SKM-1 (cell line): ENCODE results near the gene RAB29.

Source experiments
- DNase-seq: peaks from one replicate; lab custom pipeline; 2025; ENCODE audit not compliant: unreplicated experiment; lab: John Stamatoyannopoulos, UW

RAB29 gene

DNA sequence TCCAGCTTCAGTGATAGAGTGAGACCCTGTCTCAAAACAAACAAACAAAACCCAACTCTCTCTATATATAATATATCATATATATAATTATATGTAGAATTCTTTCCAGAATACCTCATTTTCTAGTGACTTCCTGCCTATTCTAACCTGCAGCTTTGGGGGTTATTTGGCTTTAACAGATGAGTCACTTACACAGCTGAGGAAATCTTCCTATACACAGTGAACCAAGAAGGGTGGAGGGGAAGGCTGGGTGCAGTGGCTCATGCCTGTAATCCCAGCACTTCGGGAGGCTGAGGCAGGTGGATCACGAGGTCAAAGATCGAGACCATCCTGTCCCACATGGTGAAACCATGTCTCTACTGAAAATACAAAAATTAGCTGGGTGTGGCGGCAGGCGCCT lies 9.2 kb downstream of the RAB29 start:
- DNase-seq: no peak

DNA sequence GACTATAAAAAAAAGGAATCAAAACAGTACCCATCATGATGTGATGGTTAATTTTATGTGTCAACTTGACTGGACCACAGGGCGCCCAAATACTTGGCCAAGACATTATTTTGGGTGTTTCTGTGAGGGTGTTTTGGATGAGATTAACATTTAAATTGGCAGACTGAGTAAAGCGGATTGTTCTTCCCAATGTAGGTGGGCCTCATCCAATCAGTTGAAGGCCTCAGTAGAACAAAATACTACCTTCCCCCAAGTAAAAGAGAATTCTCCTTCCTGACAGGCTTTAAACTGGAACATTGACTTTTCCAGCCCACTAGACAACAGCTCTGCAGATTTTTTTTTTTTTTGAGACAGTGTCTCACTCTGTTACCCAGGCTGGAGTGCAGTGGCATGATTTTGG lies 10.7 kb downstream of the RAB29 start:
- no peak for DNase-seq

DNA sequence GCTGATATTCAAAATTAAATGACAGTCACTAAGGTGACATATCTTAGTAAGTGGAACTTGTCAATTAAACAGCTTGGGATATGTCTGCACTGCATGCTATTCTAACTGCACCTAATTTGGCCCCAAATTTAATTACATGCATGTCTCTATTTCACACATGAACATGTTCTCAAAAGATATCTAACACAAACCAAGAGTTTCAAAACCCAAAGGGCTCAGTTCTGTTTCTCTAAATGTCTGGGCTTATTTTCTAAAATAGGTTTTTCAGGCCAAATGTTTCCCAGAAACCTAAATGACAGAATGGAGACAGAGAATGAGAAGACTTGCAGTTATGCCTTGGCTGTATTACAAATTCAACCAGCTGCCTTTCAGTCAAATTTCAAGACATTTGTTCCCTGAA lies 11.3 kb downstream of the RAB29 start:
- no peak for DNase-seq

DNA sequence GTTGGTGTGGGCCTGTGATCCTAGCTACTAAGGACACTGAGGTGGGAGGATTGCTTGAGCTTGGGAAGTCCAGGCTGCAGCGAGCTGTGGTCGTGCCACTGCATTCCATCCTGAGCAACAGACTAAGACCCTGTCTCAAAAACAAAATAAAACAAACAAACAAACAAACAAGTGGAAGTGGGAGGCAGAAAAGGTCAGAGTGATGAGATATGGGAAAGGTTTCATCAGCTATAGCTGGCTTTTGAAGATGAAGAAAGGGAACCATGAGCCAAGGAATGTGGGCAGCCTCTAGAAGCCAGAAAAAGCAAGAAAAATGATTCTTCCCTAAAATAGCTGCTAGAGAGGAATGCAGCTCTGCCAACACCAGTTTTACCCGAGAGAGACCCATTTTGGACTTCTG lies 14.7 kb downstream of the RAB29 start:
- no peak for DNase-seq

DNA sequence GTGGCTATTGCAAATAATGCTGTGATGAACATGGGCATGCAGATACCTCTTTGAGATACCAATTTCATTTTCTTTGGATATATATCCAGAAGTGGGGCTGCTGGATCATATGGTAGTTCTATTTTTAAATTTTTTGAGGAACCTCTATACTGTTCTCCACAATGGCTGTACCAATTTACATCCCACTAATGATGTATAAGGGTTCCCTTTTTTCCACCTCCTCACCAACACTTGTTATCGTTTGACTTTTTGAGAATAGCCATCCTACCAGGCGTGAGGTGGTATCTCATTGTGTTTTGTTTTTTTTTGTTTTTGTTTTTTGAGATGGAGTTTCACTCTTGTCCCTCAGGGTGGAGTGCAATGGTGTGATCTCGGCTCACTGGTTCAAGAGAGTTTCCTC lies 18.7 kb downstream of the RAB29 start:
- DNase-seq: no peak

DNA sequence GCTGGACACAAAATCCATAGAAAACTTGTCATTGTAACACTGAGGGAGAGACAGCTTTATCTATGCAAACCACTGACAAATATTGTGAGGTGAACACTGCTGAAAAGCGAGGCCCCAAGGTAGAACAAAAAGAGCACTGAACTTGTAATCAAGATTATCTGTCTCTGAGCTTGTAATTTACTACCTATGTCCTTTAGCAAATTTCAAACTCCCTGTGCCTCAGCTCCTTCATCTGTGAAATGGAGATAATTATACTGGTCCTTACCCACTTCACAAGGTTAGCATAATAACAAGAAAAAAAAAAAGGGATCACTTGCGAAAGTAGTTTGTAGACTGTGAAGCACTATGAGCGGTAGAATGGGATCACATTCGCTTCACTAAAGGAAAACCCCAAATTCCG lies 20.4 kb downstream of the RAB29 start:
- no peak for DNase-seq

DNA sequence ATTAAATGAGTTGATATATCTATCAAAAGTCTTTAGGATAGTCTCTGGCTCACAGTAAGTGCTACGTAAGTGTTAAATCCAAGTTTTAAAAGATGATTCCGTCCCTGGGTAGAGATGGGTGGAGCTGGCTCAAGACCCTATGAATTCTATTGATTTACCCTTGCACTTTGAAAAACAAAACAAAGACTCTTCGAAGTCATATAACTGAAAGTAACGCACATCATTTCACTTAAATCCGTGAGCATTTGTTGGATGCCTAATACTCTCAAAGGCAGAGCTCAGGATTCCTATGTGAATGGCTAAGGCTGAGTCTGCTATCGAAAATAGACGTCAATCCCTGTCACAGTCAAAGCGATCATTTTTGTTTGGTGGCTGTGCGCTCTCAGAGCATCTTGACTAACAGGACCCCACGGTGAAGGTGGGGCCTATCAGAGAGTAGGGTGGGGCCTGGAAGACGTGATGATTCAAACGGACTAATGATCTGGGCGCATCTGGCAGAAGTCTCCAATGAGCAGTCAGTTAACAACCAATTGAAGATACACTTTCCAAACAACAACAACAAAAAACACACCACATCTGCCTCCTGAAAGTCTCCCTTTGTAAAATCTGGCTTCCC lies 24.1 kb downstream of the RAB29 start:
- no peak for DNase-seq

DNA sequence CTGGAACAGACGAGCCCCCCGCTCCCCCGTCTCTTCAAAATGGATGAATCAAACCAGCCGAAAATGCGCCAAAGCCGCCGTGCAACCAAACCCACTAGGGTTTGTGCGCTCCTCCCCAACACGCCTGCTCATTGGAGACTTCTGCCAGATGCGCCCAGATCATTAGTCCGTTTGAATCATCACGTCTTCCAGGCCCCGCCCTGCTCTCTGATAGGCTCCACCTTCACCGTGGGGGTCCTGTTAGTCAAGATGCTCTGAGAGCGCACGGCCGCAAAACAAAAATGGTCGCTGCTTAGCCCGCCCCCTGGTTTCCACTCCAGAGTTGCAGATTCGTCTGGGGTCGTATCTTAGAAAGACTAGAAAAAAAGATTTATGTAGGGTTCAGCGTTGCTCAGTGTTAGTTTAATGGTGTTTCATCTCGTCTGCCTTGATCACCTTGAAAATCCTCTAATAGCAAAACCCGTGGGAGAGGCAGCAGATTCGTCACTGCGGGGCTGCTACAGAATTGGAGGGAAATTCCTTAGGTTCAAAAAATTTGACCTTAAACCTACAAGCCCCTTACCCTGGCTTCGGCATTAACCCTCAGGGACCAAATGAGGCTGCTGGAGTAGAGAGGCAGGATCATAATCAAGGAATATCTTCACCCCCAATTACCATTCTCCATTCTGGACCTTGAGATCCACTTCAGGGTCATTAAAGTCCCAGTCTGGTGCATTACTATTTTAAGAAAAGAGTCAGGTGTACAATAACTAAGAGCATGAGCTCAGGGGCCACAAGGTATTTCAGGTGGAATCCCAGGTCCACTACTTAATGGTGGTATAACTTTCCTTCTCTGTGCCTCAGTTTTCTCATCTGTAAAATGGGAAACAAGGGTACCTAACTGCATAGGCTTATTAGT lies 24.9 kb downstream of the RAB29 start, which contains the start of gene NUCKS1:
Gene NUCKS1 (minus strand): TSS at position 45 of the 898 bp plus-strand sequence. CDS start 209 bp downstream, outside the sequence.
- DNase-seq: peak; percentile 99

DNA sequence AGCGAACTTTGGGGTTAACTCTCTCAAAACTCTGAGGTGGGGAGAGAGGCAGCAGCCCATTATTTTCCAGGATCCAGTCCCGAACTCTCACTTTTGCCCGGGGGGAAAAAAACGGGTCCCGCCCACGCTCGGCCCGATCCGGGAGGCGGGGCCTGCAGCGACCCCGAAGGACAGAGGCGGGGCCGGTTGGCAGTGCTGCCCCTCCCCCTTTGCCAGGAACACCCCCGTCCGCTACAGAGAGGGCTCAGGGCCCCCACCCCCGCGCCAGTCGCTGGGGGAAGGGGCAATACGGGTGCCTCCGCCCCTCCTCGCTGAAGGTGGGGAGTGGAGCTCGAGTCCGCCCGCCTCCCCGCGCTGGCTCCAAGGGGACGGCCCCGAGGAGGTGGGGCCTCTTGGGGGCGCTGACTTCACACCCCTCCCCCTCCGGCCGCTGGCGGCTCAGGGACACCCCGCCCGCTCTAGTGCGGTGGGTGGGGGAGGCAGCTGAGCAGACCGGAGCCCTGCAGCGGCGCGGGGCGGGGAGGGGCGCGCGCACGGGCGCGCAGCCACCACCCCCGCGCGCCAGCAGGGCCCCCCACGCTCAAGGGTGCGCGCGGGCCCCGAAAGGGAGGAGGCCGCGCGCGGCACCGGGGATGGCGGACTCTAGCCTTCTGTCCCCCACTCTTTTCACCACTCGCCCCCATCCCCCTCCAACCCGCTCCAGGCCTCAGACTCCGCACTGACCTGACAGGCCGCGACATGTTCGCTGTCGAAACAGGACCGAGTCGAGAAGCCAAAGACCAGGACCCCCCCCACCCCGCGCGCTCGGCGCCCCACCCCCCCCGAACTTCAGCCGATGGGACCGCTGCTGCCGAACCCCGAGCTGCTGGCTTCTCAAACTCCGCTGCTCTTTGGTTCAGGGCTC lies 25.8 kb downstream of the RAB29 start:
- peak; percentile 94 for DNase-seq

DNA sequence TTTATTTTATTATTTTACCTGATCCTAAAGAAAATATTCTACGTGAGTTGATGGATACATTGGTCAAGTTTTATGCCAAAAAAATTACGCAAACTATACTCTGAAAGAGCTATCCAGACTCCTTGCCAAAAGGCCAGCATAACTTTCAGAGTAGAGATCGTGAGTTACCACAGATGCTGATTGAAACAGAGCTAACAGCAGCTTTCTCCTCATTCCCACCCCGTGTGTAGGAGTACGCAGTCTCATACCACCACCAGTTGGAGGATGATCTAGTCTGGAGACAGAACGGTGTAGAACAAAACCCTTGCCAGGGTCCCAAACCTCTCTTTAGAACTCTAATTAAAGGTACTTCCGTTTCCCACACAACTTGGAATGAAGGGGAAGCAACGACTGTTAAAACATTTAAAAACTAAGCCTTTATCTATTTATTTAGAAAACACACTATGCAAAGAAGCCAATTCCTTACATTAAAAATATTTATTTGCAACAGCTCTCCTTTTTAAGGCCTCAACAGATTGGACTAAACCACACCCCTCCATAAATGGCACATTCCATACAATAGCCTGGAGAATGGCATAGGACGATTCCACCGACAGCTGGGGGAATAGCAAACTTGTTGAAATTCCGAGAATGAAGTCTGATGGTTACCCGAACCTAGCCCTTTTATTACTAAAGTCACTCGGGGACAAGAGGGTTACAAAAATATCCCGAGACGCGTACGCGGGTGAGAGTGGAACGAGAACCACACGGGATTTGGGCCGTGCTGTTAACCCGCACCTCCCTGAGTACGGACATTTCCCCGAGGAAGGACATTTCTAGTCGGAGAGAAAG lies 26.7 kb downstream of the RAB29 start:
- peak; percentile 88 for DNase-seq

DNA sequence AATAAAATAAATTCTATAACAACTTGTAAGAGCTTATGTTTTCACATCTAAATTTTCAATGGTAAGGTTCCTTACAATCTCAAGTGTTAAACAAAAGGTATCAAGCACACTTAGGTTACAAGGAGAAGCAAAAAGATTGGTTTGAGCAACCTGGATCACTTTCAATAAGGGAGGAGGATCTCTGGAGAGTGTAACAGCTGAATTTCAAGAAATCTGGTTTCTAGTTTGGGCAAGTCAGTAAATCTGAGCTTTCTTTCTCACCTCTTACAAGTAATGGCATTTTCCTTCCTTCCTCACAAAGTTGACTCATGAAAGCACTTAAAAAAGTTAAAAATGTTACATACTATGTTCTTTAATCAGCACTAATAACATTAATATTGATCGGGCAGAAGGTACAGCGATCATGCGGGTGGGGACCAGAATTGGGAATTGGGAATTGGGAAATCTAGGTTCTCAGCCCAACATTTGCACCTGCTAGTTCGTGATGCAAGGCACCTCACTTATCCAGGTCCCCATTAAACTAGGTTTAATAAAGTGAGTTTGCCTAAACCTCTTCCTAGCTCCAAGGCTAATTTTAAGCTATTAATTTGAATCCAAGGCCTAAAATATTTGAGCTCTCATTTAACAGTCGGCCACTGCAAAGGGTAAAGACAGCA lies 28.4 kb downstream of the RAB29 start:
- DNase-seq: no peak

DNA sequence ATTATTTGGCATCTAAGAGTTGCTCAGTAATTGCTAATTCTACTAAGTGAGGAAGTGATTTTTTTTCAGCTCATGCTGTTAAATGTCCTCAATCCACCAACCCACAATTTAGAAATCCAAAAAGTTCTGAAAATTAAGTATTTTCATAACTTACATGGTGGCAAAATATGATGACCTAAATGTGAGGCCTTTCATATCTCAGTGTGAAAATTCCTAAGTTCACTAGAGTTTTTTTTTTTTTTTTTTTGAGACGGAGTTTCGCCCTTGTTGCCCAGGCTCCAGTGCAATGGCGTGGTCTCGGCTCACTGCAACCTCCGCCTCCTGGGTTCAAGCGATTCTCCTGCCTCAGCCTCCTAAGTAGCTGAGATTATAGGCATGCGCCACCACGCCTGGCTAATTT lies 30.9 kb downstream of the RAB29 start:
- DNase-seq: no peak

DNA sequence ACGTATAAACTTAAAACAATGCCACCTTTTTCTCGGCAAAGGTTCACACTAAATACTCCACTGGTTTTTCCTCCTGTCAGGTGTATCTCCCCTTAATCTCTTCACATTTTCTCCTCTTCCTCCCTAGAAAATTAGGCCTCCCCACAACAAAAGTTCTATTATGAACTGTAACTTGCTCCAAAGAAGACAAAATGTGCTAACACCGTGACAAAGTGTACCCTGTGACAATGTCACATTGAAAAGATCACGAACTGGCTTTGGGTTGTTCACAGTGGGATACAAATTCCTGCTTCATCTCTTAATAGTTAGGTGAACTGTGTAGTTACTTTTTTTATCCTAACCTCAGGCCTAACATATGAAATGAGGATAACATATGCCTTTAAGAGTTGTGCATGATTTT lies 31.3 kb downstream of the RAB29 start:
- DNase-seq: no peak

DNA sequence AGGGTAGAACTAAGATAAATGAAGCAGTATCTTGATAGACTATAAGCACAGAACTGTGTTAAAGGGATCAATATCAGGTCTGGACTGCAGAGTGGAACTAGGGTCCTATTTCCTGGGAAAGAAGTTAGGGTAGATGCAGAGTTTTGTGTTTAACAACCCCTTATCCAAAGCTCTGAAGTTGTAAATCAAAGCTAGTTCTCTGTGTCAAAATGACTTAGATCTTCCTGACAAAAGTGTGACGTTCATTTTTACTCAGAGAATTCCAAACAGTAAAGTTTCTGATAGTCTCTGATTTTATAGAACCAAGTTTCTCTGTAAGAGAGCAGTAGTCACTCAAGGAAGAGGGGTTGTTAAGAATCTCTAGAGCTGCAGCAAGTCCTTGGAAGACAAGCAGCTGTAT lies 33.6 kb downstream of the RAB29 start:
- no peak for DNase-seq

DNA sequence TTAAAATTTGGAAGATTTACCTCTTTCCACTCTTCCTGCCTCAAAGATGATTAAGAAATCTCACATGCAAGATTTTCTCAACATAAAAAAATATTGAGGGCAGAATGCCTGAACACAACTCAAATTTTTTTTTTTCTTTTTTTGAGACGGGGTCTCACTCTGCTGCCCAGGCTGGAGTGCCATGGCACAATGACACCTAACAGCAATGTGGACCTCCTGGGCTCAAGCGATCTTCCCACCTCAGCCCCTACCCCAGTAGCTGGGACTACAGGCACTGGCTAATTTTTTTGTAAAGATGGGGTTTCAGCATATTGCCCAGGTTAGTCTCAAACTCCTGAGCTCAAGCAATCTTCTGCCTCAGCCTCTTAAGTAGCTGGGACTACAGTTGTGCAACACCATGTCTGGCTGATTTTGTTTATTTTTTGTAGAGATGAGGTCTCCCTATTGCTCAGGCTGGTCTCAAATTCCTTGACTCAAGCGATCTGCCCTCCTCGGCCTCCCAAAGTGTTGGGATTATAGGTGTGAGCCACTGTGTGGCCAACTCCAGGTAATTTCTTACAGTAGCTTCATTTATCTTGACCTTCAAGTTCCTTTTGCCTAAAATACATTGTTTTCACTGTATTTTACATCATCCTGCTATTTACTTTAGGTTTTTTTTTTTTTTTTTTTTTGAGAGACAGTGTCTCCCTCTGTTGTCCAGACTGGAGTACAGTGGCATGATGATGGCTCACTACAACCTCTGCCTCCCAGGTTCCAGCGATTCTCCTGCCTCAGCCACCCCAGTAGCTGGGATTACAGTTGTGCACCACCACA lies 35.7 kb downstream of the RAB29 start:
- DNase-seq: no peak

DNA sequence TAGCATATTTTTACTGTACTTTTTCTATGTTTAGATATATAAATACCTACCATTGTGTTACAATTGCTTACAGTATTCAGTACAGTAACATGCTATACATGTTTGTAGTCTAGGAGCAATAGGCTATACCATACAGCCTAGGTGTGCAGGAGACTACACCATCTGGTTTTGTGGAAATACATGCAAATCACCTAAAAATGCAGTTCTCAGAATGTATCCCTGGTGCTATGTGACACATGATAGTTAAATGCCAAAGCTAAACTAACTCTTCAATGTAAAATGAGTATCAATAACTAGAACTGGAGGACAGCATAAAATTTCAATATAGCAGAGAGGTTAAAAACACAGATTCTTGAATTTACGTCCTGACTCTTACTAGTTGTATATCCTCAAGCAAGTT lies 40.1 kb downstream of the RAB29 start:
- DNase-seq: no peak

DNA sequence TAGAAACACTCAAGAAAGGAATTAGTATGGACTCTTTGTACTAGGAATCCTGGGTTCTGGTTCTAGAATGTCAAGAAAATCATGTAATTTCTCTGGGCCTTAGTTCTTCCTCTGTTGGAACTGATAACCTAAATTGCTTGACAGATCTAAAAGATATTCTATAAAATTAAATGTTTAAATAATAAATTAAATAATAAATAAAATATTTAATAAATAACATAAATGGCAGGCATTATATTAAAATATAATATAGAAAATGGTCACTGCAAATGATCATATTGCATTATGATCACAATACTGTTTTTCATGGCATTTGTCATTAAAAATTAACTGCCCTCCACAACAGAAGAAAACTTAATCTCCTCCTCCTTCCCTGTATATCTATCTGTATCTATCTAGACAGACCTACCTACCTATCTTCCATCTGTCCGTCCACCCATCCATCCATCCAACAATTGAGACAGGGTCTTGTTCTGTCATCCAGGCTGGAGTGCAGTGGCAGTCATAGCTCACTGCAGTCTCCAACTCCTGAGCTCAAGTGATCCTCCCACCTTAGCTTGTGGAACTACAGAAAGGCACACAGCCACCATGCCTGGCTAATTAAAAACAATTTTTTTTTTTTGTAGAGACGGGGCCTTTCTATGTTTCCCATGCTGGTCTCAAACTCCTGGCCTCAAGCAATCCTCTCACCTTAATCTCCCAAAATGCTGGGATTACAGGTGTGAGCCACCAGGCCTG lies 41.7 kb downstream of the RAB29 start:
- no peak for DNase-seq

DNA sequence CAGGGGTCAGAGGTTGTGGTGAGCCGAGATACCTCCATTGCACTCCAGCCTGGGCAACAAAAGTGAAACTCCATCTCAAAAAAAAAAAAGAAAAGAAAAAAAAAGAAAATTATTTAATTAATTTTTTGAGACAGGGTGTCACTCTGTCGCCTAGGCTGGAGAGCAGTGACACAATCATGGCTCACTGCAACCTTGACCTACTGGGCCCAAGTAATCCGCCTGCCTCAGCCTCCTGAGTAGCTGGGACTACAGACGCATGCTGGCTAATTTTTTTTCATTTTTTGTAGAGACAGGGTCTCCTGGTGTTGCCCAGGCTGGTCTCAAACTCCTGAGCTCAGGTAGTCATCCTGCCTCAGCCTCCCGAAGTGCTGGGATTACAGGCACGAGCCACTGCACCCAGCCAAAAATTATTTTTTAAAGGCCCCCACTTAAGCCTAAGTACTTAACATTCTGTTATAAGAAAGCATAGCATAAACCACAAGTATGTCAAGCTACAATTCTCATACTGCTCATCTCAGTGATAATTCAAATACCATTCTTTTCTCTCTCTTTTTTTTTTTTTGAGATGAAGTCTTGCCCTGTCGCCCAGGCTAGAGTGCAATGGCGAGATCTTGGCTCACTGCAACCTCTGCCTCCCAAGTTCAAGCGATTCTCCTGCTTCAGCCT lies 45.2 kb downstream of the RAB29 start:
- no peak for DNase-seq
